Tibial nerve (tissue), 4 donors: ENCODE measurements around the gene SETDB2. TPM values are rescaled to one million over a fixed set of nuclear protein-coding genes. Genes with fewer than 3 reads are reported as not detected.
A peak's percentile ranks its signal among the peaks of the same experiment; 100 is the strongest.
"Not testable (repeated sequence)": the region's sequence is repeated elsewhere in the genome, so short reads cannot be mapped to it uniquely, and the experiment has no call there.

Experiments used
- DNase-seq, 2 donors: peaks; one replicate each; pipeline ENCODE4 v3.0.0-alpha.2; 2019; ENCODE audit warnings: low spot score in 2 of 2
- H3K27ac ChIP-seq, 4 donors: fragments of 200-600 bp; sonication (generic) in 3 of 4; one replicate each; pipeline ENCODE4 v1.5.1; 2017 to 2019; ENCODE audit warnings: mild to moderate bottlenecking in 1 of 4
- H3K27me3 ChIP-seq, 2 donors: fragments of 200-600 bp; sonication (generic) in 1 of 2; one replicate each; pipeline versions ENCODE4 v1.5.1 to v1.6.0; 2017 to 2019
- H3K36me3 ChIP-seq, 3 donors: fragments of 200-600 bp; sonication (generic); one replicate each; pipeline ENCODE4 v1.5.1; 2018 to 2019
- H3K4me1 ChIP-seq, 4 donors: fragments of 200-600 bp; sonication (generic) in 3 of 4; one replicate each; pipeline ENCODE4 v1.5.1; 2017 to 2019
- H3K4me3 ChIP-seq, 4 donors: fragments of 200-600 bp; sonication (generic) in 3 of 4; one replicate each; pipeline ENCODE4 v1.5.1; 2017 to 2019; ENCODE audit warnings: mild to moderate bottlenecking in 1 of 4, moderate library complexity in 1 of 4
- H3K9me3 ChIP-seq, 4 donors: fragments of 200-600 bp; sonication (generic) in 3 of 4; one replicate each; pipeline ENCODE4 v1.5.1; 2017 to 2019
- EP300 ChIP-seq, 2 donors: sonication (generic); formaldehyde crosslinking; IDR thresholded peaks; one replicate each; pipeline ENCODE4 v1.6.1; 2017; ENCODE audit warnings: antibody characterized with exemption in 2 of 2, mild to moderate bottlenecking in 1 of 2
- POLR2A ChIP-seq, 2 donors: fragments of 450-650 bp; IDR thresholded peaks; one replicate each; pipeline ENCODE4 v1.6.1; 2017; ENCODE audit warnings: antibody characterized with exemption in 2 of 2, mild to moderate bottlenecking in 2 of 2, moderate library complexity in 2 of 2
- WGBS, 2 donors: methylation state at CpG; one replicate each; pipeline ENCODE4 v1.1.5; 2018; 5-methylcytosine and 5-hydroxymethylcytosine counted together
- total RNA-seq, 4 donors: library from RNA; depleted of rRNA; stranded (reverse); fragments of >200 nt; gene quantifications; one replicate each; pipeline ENCODE4 v1.1.0, GENCODE V29; 2016
- TF ChIP-seq, protein P1 (sequence below), 5 experiments: fragments of 200-600 bp in 3 of 5; fragments of 450-650 bp in 2 of 5; sonication (generic) in 3 of 5; IDR thresholded peaks; one replicate each; pipeline ENCODE4 v1.5.1; 2016 to 2019; ENCODE audit warnings: antibody characterized with exemption in 5 of 5, mild to moderate bottlenecking in 3 of 5, moderate library complexity in 2 of 5

Gene SETDB2
- total RNA-seq, 4 donors from 2014 or later = 9.2 to 16.5 (median 13.0) TPM

DNA sequence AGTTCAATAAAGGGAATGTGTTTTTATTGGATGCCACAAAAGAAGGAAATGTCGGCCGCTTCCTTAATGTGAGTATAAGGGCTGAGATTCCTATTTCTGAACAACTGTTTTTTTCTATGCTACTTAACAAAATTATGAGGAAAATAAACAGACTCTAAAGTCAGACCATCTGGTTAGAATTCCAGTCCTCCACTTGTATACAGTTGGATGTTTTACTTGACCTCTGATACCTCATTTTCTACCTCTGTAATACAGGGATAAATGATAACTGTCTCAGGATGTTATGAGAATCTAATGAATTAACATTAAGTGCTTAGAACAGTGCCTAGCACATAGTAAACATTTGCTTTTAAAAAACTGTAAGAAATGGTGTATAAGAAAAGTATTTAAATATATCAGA is 44.5 kb downstream of the SETDB2 start:
- H3K4me1 ChIP-seq = no peaks in the 10 kb centered on the region
- H3K36me3 ChIP-seq = peaks cover 0 to 72% (median 0%) of the 10 kb centered on the region in 3 donors
- DNase-seq = no peak
- H3K27me3 ChIP-seq = no peaks in the 10 kb centered on the region
- H3K27ac ChIP-seq = no peak overlapping the region
- H3K4me3 ChIP-seq = no peak overlapping the region
- no peaks in the 10 kb centered on the region for H3K9me3 ChIP-seq
- 86 to 90% methylated on average over 2 of the region's 2 CpGs for WGBS, 2 donors
- TF ChIP-seq EP300 (IDR thresholded peaks at IDR 0.05) = no peak
- no peak for TF ChIP-seq POLR2A (IDR thresholded peaks at IDR 0.05)
- TF ChIP-seq, protein P1, sequence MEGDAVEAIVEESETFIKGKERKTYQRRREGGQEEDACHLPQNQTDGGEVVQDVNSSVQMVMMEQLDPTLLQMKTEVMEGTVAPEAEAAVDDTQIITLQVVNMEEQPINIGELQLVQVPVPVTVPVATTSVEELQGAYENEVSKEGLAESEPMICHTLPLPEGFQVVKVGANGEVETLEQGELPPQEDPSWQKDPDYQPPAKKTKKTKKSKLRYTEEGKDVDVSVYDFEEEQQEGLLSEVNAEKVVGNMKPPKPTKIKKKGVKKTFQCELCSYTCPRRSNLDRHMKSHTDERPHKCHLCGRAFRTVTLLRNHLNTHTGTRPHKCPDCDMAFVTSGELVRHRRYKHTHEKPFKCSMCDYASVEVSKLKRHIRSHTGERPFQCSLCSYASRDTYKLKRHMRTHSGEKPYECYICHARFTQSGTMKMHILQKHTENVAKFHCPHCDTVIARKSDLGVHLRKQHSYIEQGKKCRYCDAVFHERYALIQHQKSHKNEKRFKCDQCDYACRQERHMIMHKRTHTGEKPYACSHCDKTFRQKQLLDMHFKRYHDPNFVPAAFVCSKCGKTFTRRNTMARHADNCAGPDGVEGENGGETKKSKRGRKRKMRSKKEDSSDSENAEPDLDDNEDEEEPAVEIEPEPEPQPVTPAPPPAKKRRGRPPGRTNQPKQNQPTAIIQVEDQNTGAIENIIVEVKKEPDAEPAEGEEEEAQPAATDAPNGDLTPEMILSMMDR (IDR thresholded peaks at IDR 0.05) = no peak

DNA sequence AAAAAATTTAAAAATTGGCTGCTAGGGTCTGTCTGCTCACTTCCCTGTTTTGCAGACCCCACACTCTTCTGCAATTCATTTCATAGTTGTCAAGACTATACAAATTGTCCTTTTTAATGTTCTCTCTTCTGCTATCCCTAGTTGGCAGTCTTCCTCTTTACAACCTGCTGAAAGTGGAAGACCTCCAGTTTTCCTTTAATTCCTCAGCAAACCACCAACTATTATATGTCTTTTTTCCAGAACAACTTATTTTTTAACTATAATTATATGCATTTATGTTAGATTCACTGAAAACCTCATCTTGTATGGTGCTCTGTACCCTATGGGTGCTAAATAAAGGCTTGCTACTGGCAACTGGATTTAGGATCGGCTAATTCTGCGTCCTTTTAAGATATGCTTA is 50.6 kb downstream of the SETDB2 start:
- no peak for DNase-seq
- Histone ChIP-seq H3K4me1 (peaks cover 0 to 20% (median 0%) of the 10 kb centered on the region in 4 donors), H3K27me3 (no peaks in the 10 kb centered on the region), H3K4me3 (peak overlapping the region; percentile 70 to 95 (median 78)), H3K27ac (peak overlapping the region; percentile 73 to 99 (median 96)), H3K36me3 (peaks cover 0 to 12% (median 0%) of the 10 kb centered on the region in 3 donors), H3K9me3 (no peaks in the 10 kb centered on the region)
- TF ChIP-seq, protein P1 (IDR thresholded peaks at IDR 0.05) = no peak
- TF ChIP-seq EP300 (IDR thresholded peaks at IDR 0.05) = no peak
- no peak for TF ChIP-seq POLR2A (IDR thresholded peaks at IDR 0.05)
- WGBS, 2 donors = 76 to 84% methylated on average over 2 of the region's 2 CpGs

DNA sequence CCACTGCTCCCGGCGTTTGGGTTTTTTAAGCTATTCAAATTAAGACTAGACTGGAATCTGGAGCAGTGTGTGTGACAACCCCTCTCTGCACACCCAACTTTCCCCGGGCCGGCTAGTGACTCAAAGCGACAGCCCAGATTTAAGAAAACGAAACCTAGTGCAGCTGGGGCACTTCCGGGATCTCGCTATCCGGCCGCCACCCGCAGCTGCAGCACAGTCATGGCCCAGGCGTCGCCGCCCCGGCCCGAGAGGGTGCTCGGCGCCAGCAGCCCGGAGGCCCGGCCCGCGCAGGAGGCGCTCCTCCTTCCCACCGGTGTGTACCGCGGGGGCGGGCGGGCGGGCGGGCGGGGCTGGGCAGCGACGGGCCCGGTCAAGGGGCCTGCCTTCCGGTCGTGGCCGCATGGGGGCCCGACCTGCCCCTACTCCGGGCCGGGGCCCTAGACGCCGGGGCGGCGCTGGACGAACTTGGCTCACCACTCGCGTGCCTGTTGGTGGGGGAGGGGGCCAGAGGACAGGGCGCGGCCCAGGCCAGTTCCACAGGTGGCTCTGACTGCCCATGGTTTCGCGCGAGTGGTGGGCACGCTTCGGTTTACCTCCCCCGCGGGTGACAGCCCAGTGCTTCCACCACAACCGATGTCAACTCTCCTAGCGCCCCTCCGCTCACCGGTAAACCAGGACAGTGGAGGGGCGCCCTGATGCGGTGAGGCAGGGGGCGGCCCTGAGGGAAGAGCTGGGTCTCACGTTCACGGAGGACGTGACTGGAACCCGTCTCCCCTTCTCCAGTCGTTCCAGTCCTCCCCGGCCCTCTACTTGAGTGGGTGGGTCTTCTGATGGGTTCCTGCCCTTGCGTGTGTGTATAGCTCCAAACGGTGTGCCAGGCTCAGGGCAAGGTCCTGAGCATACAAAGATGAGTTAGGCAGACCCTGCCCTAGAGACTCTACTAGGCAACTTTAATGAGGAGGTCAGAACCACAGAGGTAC is 52.0 kb downstream of the SETDB2 start, which contains the start of gene PHF11:
PHF11 (plus strand) TSS at position 171 of the 980 bp plus-strand sequence; CDS start at position 220, 49 bp downstream.
- peak; percentile 15 to 33 for TF ChIP-seq POLR2A (IDR thresholded peaks at IDR 0.05)
- peak in 1 of 2 donors; percentile 54 for TF ChIP-seq EP300 (IDR thresholded peaks at IDR 0.05)
- TF ChIP-seq, protein P1 (IDR thresholded peaks at IDR 0.05) = peak in 2 of 5 experiments; percentile 18 to 23
- Histone ChIP-seq H3K36me3 (peaks cover 0 to 10% (median 0%) of the 10 kb centered on the region in 3 donors), H3K27ac (peak within 1 kb of the TSS; percentile 73 to 99 (median 96)), H3K4me1 (peaks cover 0 to 21% (median 0%) of the 10 kb centered on the region in 4 donors), H3K27me3 (no peaks in the 10 kb centered on the region), H3K4me3 (peak within 1 kb of the TSS; percentile 70 to 95 (median 78)), H3K9me3 (no peaks in the 10 kb centered on the region)
- WGBS, 2 donors = 11 to 13% methylated on average over 32 to 38 of the region's 71 CpGs
- peak; percentile 63 to 68 for DNase-seq

DNA sequence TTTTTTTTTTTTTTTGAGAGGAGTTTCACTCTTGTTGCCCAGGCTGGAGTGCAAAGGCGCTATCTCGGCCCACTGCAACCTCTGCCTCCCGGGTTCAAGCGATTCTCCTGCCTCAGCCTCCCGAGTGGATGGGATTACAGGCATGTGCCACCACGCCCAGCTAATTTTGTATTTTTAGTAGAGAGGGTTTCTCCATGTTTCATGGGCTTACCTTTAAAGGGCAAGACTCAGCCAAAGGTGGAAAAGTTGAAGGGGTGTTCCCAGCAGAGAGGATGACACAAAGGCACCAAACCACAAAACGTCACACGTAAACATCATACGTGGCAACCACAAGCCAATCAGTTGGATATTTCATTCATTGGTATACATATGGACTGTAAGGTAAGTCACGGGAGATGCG is 52.8 kb downstream of the SETDB2 start:
- not testable (repeated sequence) for H3K9me3 ChIP-seq, H3K27me3 ChIP-seq, H3K4me3 ChIP-seq, H3K36me3 ChIP-seq, DNase-seq
- H3K4me1 ChIP-seq = peaks cover 0 to 21% (median 0%) of the 10 kb centered on the region in 4 donors
- peak overlapping the region in 3 of 4 donors; percentile 95 to 99 (median 96) for H3K27ac ChIP-seq
- WGBS, 2 donors = 79 to 80% methylated on average over 11 of the region's 11 CpGs

DNA sequence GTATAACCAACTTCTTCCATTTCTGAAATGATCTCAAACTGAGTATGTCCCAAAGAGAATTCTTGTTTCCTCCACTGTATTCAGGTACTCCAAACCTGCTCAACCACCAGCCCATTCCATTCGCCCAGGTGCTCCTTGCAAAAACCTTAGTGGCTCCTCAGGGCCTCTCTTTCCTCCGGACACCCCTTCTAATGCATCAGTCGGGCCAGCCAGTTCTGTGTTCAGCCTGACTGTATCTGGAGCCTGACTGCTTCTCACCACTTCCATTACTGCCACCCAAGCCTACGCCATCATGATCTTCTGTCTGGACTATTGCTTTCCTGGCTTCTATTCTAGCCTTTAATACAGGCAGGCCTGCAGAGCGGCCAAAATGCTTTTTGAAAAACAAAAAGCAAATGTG is 53.2 kb downstream of the SETDB2 start:
- TF ChIP-seq, protein P1 (IDR thresholded peaks at IDR 0.05) = no peak
- TF ChIP-seq EP300 (IDR thresholded peaks at IDR 0.05) (no peak), POLR2A (IDR thresholded peaks at IDR 0.05) (no peak)
- no peaks in the 10 kb centered on the region for H3K9me3 ChIP-seq
- 79 to 85% methylated on average over 5 of the region's 5 CpGs for WGBS, 2 donors
- no peaks in the 10 kb centered on the region for H3K36me3 ChIP-seq
- DNase-seq = no peak
- no peak overlapping the region for H3K4me3 ChIP-seq
- H3K27me3 ChIP-seq = no peaks in the 10 kb centered on the region
- peak overlapping the region in 3 of 4 donors; percentile 44 to 99 (median 95) for H3K27ac ChIP-seq
- H3K4me1 ChIP-seq = peaks cover 0 to 21% (median 0%) of the 10 kb centered on the region in 4 donors
